Prostate gland (tissue), 2 donors: ENCODE data around the gene MCCC1. TPM values are rescaled to one million over a fixed set of nuclear protein-coding genes. Genes with fewer than 3 reads are reported as not detected.
"Not testable (repeated sequence)": the region's sequence is repeated elsewhere in the genome, so short reads cannot be mapped to it uniquely, and the experiment has no call there.

Experiments used
- DNase-seq: peaks from one replicate; pipeline ENCODE4 v3.0.0-alpha.2; 2019; ENCODE audit warnings: low spot score
- H3K27ac ChIP-seq, 2 donors: fragments of 200-600 bp; sonication (generic); 2 replicates each; pipeline ENCODE4 v1.5.1; 2017 to 2019
- H3K27me3 ChIP-seq: fragments of 200-600 bp; sonication (generic); replicated peaks from 2 replicates; pipeline ENCODE4 v1.5.1; 2019; ENCODE audit not compliant: insufficient read depth
- H3K36me3 ChIP-seq, 2 donors: fragments of 200-600 bp; sonication (generic); 1 replicate in 1 of 2; 2 replicates in 1 of 2; pipeline versions ENCODE4 v1.5.1 to v1.8.1; 2017 to 2019
- H3K4me1 ChIP-seq: fragments of 200-600 bp; sonication (generic); replicated peaks from 2 replicates; pipeline ENCODE4 v1.5.1; 2019
- H3K4me3 ChIP-seq, 2 donors: fragments of 200-600 bp; sonication (generic); 2 replicates each; pipeline ENCODE4 v1.5.1; 2017 to 2019
- H3K9me3 ChIP-seq: fragments of 200-600 bp; sonication (generic); 2 replicates; pipeline ENCODE4 v1.5.1; 2017
- POLR2A ChIP-seq: fragments of 450-650 bp; IDR thresholded peaks from one replicate; pipeline ENCODE4 v1.6.1; 2016; ENCODE audit warnings: antibody characterized with exemption, mild to moderate bottlenecking
- POLR2AphosphoS5 ChIP-seq: sonication (generic); formaldehyde crosslinking; IDR thresholded peaks from one replicate; pipeline ENCODE4 v1.6.1; 2017; ENCODE audit warnings: antibody characterized with exemption
- WGBS: methylation state at CpG from one replicate; pipeline ENCODE4 v1.1.5; 2018; 5-methylcytosine and 5-hydroxymethylcytosine counted together
- intact Hi-C: fragments of 100-400 bp; cut with DNase I; formaldehyde crosslinking; loops from one replicate; pipeline ENCODE4 v1.14.2; 2022
- total RNA-seq, 2 donors: library from RNA; depleted of rRNA; stranded (reverse); fragments of >200 nt; gene quantifications; one replicate each; pipeline ENCODE4 v1.1.0, GENCODE V29; 2016
- TF ChIP-seq, protein P1 (sequence below), 4 experiments: fragments of 200-600 bp in 2 of 4; fragments of 450-650 bp in 2 of 4; sonication (generic) in 2 of 4; IDR thresholded peaks; 1 replicate in 3 of 4; 2 replicates in 1 of 4; pipeline ENCODE4 v1.5.1; 2016 to 2019; ENCODE audit warnings: antibody characterized with exemption in 4 of 4, mild to moderate bottlenecking in 2 of 4, moderate library complexity in 2 of 4

Gene MCCC1
- total RNA-seq, 2 donors from 2014 or later, result 37.5 to 54.6 TPM

DNA sequence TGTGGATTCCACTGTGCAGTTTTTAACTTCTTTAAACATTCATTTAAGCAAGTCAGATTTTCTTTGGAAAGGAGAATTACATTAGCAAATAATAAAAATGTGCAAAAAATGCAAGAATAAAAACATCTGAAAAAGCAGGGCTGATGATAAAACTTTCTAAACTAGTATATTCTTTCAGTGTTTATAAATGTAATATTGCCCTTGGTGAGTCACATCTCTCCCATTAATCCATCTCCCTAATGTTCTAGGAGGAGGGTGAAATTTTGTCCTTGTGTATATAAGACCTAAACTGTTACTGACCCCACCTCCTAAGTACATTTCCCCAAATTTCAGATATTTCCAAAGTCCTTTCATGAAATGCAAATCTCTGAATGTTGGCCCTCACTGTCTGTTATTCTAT, 90.5 kb downstream of the MCCC1 start:
- Histone ChIP-seq H3K9me3 (no peaks in the 10 kb centered on the region), H3K4me3 (no peak overlapping the region), H3K27me3 (no peaks in the 10 kb centered on the region), H3K27ac (no peak overlapping the region), H3K36me3 (no peaks in the 10 kb centered on the region), H3K4me1 (no peaks in the 10 kb centered on the region)
- intact Hi-C loops, result no loop called here
- no peak for TF ChIP-seq POLR2AphosphoS5
- no peak for TF ChIP-seq POLR2A
- TF ChIP-seq, protein P1, sequence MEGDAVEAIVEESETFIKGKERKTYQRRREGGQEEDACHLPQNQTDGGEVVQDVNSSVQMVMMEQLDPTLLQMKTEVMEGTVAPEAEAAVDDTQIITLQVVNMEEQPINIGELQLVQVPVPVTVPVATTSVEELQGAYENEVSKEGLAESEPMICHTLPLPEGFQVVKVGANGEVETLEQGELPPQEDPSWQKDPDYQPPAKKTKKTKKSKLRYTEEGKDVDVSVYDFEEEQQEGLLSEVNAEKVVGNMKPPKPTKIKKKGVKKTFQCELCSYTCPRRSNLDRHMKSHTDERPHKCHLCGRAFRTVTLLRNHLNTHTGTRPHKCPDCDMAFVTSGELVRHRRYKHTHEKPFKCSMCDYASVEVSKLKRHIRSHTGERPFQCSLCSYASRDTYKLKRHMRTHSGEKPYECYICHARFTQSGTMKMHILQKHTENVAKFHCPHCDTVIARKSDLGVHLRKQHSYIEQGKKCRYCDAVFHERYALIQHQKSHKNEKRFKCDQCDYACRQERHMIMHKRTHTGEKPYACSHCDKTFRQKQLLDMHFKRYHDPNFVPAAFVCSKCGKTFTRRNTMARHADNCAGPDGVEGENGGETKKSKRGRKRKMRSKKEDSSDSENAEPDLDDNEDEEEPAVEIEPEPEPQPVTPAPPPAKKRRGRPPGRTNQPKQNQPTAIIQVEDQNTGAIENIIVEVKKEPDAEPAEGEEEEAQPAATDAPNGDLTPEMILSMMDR (IDR thresholded peaks at IDR 0.05), result no peak
- DNase-seq, result no peak

DNA sequence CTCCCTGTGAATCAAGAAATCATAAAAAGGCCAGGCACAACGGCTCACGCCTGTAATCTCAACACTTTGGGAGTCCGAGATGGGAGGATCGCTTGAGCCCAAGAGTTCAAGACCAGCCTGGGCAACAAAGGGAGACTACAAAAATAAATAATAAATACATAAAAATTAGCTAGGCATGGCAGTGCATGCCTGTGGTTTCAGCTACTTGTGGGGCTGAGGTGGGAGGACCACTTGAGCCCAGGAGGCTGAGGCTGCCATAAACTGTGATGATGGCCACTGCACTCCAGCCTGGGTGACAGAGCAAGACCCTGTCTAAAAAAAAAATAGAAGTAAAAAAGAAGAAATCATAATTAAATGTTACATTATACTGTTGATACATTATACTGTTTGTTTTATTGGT, 91.0 kb downstream of the MCCC1 start:
- TF ChIP-seq, protein P1 (IDR thresholded peaks at IDR 0.05), result no peak
- TF ChIP-seq POLR2A (no peak), POLR2AphosphoS5 (no peak)
- Histone ChIP-seq H3K9me3 (no peaks in the 10 kb centered on the region), H3K27ac (no peak overlapping the region), H3K4me1 (no peaks in the 10 kb centered on the region), H3K36me3 (no peaks in the 10 kb centered on the region), H3K4me3 (no peak overlapping the region), H3K27me3 (no peaks in the 10 kb centered on the region)
- 81% methylated on average over 4 of the region's 4 CpGs for WGBS
- DNase-seq, result no peak
- intact Hi-C loops, result no loop called here

DNA sequence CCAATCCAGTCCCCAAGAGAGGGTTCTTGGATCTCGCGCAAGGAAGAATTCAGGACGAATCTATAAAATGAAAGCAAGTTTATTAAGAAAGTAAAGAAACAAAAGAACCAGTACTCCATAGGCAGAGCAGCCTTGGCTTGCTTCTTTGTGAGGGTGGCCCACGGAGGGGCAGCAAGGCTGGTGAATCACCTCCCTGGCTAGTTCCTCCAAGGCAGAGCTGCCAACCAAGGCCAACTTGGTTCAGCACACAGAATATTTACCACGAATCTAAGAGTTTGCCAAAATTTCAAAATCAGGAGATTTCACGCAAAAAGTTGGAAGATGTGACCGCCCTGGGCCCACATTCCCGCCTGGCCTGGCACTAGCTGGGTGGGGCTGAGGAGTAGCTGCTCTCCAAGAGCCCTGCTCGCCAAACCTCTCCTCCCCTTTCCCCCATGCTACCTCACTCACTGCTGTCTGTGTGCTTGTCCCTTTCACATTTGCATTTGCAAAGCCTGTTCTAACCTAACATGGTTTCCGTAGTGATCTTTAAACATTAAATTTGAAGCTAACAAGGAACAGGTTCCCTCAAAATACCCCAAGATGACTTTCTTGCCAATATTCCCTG, 92.8 kb downstream of the MCCC1 start:
- WGBS, result 84% methylated on average over 10 of the region's 10 CpGs
- DNase-seq, result no peak
- H3K4me3 ChIP-seq, result no peak overlapping the region
- H3K9me3 ChIP-seq, result no peaks in the 10 kb centered on the region
- H3K36me3 ChIP-seq, result no peaks in the 10 kb centered on the region
- H3K4me1 ChIP-seq, result no peaks in the 10 kb centered on the region
- intact Hi-C loops, result no loop called here
- H3K27me3 ChIP-seq, result no peaks in the 10 kb centered on the region
- H3K27ac ChIP-seq, result no peak overlapping the region
- TF ChIP-seq, protein P1 (IDR thresholded peaks at IDR 0.05), result no peak

DNA sequence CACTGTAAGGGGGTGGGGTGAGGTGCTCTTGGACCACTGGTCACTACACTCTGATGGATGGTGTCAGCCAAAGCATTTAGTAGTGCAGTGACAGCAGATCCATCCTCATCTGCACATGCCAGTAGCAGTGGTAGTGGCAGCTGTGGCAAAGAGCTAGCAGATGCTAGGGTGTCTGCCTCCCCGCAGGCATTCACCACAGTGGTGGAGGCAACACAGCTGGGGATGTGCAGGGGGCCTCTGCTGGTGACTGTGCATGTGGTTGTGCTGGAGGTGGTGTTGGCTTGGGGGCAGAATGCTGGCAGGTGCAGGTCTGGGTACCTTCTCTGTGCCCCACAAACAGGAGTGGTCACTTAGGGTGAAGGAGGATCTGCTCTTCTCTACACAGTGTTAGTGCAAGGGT, 99.5 kb downstream of the MCCC1 start:
- Histone ChIP-seq H3K36me3 (no peaks in the 10 kb centered on the region), H3K9me3 (no peaks in the 10 kb centered on the region), H3K4me1 (no peaks in the 10 kb centered on the region), H3K27me3 (no peaks in the 10 kb centered on the region), H3K4me3 (no peak overlapping the region), H3K27ac (no peak overlapping the region)
- intact Hi-C loops, result no loop called here
- no peak for TF ChIP-seq POLR2A
- TF ChIP-seq, protein P1 (IDR thresholded peaks at IDR 0.05), result no peak
- TF ChIP-seq POLR2AphosphoS5, result no peak
- DNase-seq, result no peak
- WGBS, result 80% methylated on average over 1 of the region's 1 CpG

DNA sequence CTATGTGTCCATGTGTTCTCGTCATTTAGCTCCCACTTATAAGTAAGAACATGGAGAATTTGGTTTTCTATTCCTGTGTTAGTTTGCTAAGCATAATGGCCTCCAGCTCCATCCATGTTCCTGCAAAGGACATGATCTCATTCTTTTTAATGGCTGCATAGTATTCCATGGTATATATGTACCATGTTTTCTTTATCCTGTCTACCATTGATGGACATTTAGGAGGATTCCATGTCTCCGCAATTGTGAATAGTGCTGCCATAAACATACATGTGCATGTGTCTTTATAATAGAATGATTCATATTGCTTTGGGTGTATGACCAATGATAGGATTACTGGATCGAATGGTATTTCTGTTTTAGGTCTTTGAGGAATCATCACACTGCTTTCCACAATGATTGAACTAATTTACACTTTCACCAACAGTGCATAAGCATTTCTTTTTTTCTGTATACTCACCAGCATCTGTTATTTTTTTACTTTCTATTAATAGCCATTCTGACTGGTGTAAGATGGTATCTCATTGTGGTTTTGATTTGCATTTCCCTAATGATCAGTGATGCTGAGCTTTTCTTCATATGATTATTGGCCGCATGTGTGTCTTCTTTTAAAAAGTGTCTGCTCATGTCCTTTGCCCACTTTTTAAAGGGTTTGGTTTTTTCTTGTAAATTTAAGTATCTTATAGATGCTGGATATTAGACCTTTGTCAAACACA, 105.7 kb downstream of the MCCC1 start:
- H3K27ac ChIP-seq, H3K4me1 ChIP-seq, DNase-seq: not testable (repeated sequence)

More for the DNA sequence above, 105.7 kb downstream of the MCCC1 start:
- H3K4me3 ChIP-seq, H3K9me3 ChIP-seq, intact Hi-C loops, H3K36me3 ChIP-seq, H3K27me3 ChIP-seq: not testable (repeated sequence)
- WGBS, result 95% methylated on average over 4 of the region's 4 CpGs
